Thyroid gland (tissue), 4 donors: ENCODE data around the gene MID1.

ENCODE experiments used
- POLR2A ChIP-seq, 2 donors: fragments of 450-650 bp; IDR thresholded peaks; one replicate each; pipeline ENCODE4 v1.6.1; 2017; ENCODE audit warnings: antibody characterized with exemption in 2 of 2, mild to moderate bottlenecking in 2 of 2, moderate library complexity in 1 of 2
- TF ChIP-seq, protein P1 (sequence below), 6 experiments: fragments of 200-600 bp in 3 of 6; fragments of 450-650 bp in 3 of 6; sonication (generic) in 3 of 6; IDR thresholded peaks; one replicate each; pipeline ENCODE4 v1.5.1; 2016 to 2019; ENCODE audit warnings: antibody characterized with exemption in 6 of 6, mild to moderate bottlenecking in 2 of 6, inconsistent platforms in 1 of 6, moderate library complexity in 1 of 6

DNA sequence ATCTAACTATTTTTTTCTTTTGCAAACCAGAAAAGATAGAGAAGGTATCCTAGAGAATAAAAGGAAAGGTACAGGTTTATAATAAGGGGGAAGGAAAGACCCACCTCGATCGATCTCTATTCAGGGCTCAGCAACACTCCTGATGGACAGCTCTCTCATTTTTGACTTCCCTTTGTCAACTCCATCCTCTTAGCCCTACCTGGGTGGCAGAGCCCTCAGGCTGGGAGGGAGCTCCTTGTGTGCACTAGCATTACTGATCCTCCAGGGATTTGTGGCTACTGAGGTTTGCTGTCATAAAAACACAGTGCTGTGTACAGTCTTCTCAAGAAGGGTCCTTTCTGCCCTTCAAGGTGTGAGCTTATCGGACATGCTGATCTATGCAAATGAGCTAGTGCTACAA is 111.0 kb downstream of the MID1 start:
- TF ChIP-seq, protein P1, sequence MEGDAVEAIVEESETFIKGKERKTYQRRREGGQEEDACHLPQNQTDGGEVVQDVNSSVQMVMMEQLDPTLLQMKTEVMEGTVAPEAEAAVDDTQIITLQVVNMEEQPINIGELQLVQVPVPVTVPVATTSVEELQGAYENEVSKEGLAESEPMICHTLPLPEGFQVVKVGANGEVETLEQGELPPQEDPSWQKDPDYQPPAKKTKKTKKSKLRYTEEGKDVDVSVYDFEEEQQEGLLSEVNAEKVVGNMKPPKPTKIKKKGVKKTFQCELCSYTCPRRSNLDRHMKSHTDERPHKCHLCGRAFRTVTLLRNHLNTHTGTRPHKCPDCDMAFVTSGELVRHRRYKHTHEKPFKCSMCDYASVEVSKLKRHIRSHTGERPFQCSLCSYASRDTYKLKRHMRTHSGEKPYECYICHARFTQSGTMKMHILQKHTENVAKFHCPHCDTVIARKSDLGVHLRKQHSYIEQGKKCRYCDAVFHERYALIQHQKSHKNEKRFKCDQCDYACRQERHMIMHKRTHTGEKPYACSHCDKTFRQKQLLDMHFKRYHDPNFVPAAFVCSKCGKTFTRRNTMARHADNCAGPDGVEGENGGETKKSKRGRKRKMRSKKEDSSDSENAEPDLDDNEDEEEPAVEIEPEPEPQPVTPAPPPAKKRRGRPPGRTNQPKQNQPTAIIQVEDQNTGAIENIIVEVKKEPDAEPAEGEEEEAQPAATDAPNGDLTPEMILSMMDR (IDR thresholded peaks at IDR 0.05), result no peak
- TF ChIP-seq POLR2A (IDR thresholded peaks at IDR 0.05), result no peak
